ENCODE data around the gene HMOX2. TPM values are rescaled to one million over a fixed set of nuclear protein-coding genes. Genes with fewer than 3 reads are reported as not detected.
A peak's percentile ranks its signal among the peaks of the same experiment; 100 is the strongest.

Gene HMOX2
- total and polyA plus RNA-seq, 2 donors (not counting 3 experiments of a cell fraction or from before 2014, with no cell fraction given), result 80.7 to 86.3 TPM

GRCh38 chr16:4534151-4534790 lies 58.1 kb downstream of the HMOX2 start:
- no peaks in the 10 kb centered on the region for H3K9me3 ChIP-seq (replicated peaks; ENCODE audit: control insufficient read depth, insufficient read depth, low read length)
- H3K9me1 ChIP-seq (replicated peaks; ENCODE audit: control insufficient read depth, extremely low read depth, insufficient read depth, low read length), result no peaks in the 10 kb centered on the region
- TF ChIP-seq FOS (IDR thresholded peaks at IDR 0.05; ENCODE audit: borderline replicate concordance, insufficient read depth, low read length), result no peak
- no peak for TF ChIP-seq GATA2 (IDR thresholded peaks at IDR 0.05; ENCODE audit: insufficient read depth, insufficient read length, low read depth, low read length)
- no peak for TF ChIP-seq CTCF (IDR thresholded peaks at IDR 0.05; ENCODE audit: extremely low read depth in 1 of 2, insufficient read depth in 1 of 2, low read depth in 1 of 2, low read length in 2 of 2)
- TF ChIP-seq POLR2AphosphoS5 (IDR thresholded peaks at IDR 0.05; ENCODE audit: insufficient read depth, low read depth, low read length), result no peak
- no peak for TF ChIP-seq JUN (IDR thresholded peaks at IDR 0.05; ENCODE audit: borderline replicate concordance, insufficient read depth, insufficient read length, low read depth)
- TF ChIP-seq POLR2A (IDR thresholded peaks at IDR 0.05; ENCODE audit: low read depth, low read length), result no peak
- no peak for TF ChIP-seq EZH2 (IDR thresholded peaks at IDR 0.05; ENCODE audit: borderline replicate concordance, low read depth, low read length, severe bottlenecking)
- no peak for TF ChIP-seq MYC (IDR thresholded peaks at IDR 0.05; ENCODE audit: low read depth, low read length)
- TF ChIP-seq MAX (IDR thresholded peaks at IDR 0.05; ENCODE audit: insufficient read depth, insufficient read length), result no peak
- H4K20me1 ChIP-seq (replicated peaks; ENCODE audit: control insufficient read depth, extremely low read depth, insufficient read depth, low read length), result no peaks in the 10 kb centered on the region
- no peaks in the 10 kb centered on the region for H3K27me3 ChIP-seq (ENCODE audit: control insufficient read depth in 2 of 2, insufficient read depth in 2 of 2, low read length in 2 of 2)
- peaks cover 0 to 6% of the 10 kb centered on the region in 2 experiments for H3K36me3 ChIP-seq (ENCODE audit: control insufficient read depth in 2 of 2, extremely low read depth in 1 of 2, insufficient read depth in 2 of 2, low read length in 2 of 2)
- BruUV-seq (replicated peaks), result no TSS peak
- FAIRE-seq, result peak; percentile 52
- POLR2A ChIA-PET, result interaction anchor here (0.7 kb wide), 1 partner anchor 57 kb away, joined by 6 read pairs; no protein-coding TSS in a partner anchor
- intact Hi-C loops (cut with micrococcal nuclease), result no loop called here
- H2AFZ ChIP-seq (ENCODE audit: low read depth, low read length), result no peak overlapping the region
- peaks cover 4% of the 10 kb centered on the region for H3K4me1 ChIP-seq (ENCODE audit: control insufficient read depth, extremely low read depth, insufficient read depth, low read length)
- no peaks in the 10 kb centered on the region for H3K79me2 ChIP-seq (ENCODE audit: control insufficient read depth, insufficient read depth, low read length)
- H3K4me3 ChIP-seq (replicated peaks in 1 of 3; ENCODE audit: insufficient read depth in 1 of 3, low read depth in 1 of 3, low read length in 3 of 3), result no peak overlapping the region
- DNase-seq (ENCODE audit: low read depth, low spot score), result peak; percentile 95
- CTCF ChIA-PET, result interaction anchor here (2.2 kb wide), 1 partner anchor 14 kb away, joined by 7 read pairs; no protein-coding TSS in a partner anchor
- no peak overlapping the region for H3K9ac ChIP-seq (replicated peaks; ENCODE audit: extremely low read depth, insufficient read depth, low read length)
- no peak overlapping the region for H3K4me2 ChIP-seq (ENCODE audit: insufficient read depth, low read length)
- H3K27ac ChIP-seq (ENCODE audit: insufficient read depth, low read depth, low read length), result peak overlapping the region; percentile 18
- dilution Hi-C loops (cut with MboI; ENCODE audit: extremely low pct_ligation_motif_present, low sequenced_read_pairs), result no loop called here

Measured in endothelial cell of umbilical vein (primary cell).